ENCODE data around the gene ERRFI1. TPM values are rescaled to one million over a fixed set of nuclear protein-coding genes. Genes with fewer than 3 reads are reported as not detected.
A peak's percentile ranks its signal among the peaks of the same experiment; 100 is the strongest.

ERRFI1 gene
- total RNA-seq, 4 donors from 2014 or later: 26.4 to 96.8 (median 61.2) TPM

DNA sequence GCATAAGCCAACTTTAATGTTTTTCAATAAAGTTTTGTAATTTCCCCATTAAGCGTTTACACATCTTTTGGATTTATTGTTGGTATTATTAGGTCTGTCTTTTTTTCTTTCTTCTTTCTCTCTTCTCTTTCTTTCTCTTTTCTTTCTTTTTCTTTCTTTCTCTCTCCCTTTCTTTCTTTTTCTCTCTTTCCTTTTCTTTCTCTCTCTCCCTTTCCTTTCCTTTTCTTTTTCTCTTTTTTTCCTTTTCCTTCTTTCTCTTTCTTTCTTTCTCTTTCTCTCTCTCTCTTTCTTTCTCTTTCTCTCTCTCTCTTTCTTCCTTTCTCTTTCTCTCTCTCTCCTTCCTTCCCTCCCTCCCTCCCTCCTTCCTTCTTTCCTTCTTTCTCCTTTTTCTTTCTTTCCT, 31.3 kb downstream of the ERRFI1 start:
- Histone ChIP-seq H3K36me3 (no peaks in the 10 kb centered on the region), H3K4me1 (no peaks in the 10 kb centered on the region), H3K9me3 (no peaks in the 10 kb centered on the region), H3K27ac (no peak overlapping the region), H3K27me3 (no peaks in the 10 kb centered on the region), H3K4me3 (no peak overlapping the region)
- no peak for DNase-seq
- TF ChIP-seq POLR2A (IDR thresholded peaks at IDR 0.05): no peak
- TF ChIP-seq CTCF (IDR thresholded peaks at IDR 0.05): no peak

DNA sequence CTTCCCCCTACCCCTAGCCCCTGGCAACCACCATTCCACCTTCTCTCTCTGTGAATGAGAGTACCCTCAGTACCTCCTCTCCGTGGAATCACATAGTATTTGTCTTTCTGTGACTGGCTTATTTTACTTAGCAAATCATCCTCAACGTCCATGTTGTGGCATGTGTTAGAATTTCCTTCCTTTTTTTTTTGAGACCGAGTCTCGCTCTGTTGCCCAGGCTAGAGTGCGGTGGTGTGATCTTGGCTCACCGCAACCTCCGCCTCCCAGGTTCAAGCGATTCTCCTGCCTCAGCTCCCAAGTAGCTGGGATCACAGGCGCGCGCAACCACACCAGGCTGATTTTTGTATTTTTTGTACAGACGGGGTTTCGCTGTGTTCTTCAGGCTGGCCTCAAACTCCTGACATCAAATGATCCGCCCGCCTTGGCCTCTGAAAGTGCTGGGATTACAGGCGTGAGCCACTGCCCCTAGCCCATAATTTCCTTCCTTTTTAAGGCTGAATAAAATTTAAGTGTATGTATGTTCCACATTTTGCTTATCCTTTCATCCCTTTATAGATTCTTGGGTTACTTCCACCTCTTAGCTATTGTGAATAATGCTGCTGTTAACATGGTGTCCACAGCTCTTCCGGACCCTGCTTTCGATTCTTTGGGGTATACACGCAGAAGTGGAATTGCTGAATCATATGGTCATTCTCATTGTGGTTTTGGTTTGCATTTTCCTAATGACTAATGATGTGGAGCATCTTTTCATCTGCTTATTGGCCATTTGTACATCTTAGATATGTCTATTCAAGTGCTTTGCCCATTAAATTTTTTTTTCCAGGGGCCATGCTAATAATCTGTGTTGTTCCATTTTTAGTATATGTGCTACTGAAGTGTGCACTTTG, 32.3 kb downstream of the ERRFI1 start:
- no peak for DNase-seq
- no peak for TF ChIP-seq POLR2A (IDR thresholded peaks at IDR 0.05)
- no peaks in the 10 kb centered on the region for H3K9me3 ChIP-seq
- H3K4me1 ChIP-seq: no peaks in the 10 kb centered on the region
- no peak overlapping the region for H3K27ac ChIP-seq
- H3K36me3 ChIP-seq: no peaks in the 10 kb centered on the region
- peak overlapping the region in 1 of 4 donors; percentile 7 for H3K4me3 ChIP-seq
- H3K27me3 ChIP-seq: no peaks in the 10 kb centered on the region

DNA sequence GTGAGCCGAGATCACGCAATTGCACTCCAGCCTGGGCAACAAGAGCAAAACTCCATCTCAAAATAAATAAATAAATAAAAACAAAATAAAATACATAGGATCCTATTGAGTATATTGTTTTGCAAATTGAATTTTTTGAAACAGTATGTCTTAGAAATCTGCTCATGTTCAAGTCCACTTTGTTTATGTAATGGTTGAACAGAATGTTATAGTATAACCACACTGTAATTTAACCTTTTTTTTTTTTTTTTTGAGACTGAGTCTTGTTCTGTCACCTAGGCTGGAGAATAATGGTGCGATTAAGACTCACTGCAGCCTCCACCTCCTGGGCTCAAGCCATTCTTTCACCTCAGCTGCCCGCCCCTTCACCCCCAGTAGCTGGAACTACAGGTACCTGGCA, 33.2 kb downstream of the ERRFI1 start:
- no peaks in the 10 kb centered on the region for H3K27me3 ChIP-seq
- H3K27ac ChIP-seq: no peak overlapping the region

GRCh38 chr1:7991504-7992440, 34.3 kb downstream of the ERRFI1 start:
- DNase-seq: no peak
- Histone ChIP-seq H3K36me3 (peaks cover 0 to 7% (median 0%) of the 10 kb centered on the region in 3 donors), H3K27me3 (no peaks in the 10 kb centered on the region), H3K9me3 (no peaks in the 10 kb centered on the region), H3K27ac (no peak overlapping the region), H3K4me3 (no peak overlapping the region), H3K4me1 (no peaks in the 10 kb centered on the region)
- TF ChIP-seq POLR2A (IDR thresholded peaks at IDR 0.05) (no peak), CTCF (IDR thresholded peaks at IDR 0.05) (no peak)

More for the DNA sequence above, 33.2 kb downstream of the ERRFI1 start:
- TF ChIP-seq POLR2A (IDR thresholded peaks at IDR 0.05): no peak
- TF ChIP-seq CTCF (IDR thresholded peaks at IDR 0.05): no peak
- H3K9me3 ChIP-seq: no peaks in the 10 kb centered on the region
- peaks cover 0 to under 1% (median 0%) of the 10 kb centered on the region in 3 donors for H3K36me3 ChIP-seq
- H3K4me1 ChIP-seq: no peaks in the 10 kb centered on the region
- no peak for DNase-seq
- no peak overlapping the region for H3K4me3 ChIP-seq

GRCh38 chr1:7989762-7990428, 36.2 kb downstream of the ERRFI1 start:
- H3K27ac ChIP-seq: no peak overlapping the region
- no peak for TF ChIP-seq CTCF (IDR thresholded peaks at IDR 0.05)
- TF ChIP-seq POLR2A (IDR thresholded peaks at IDR 0.05): no peak

More at GRCh38 chr1:7989762-7990428, 36.2 kb downstream of the ERRFI1 start:
- Histone ChIP-seq H3K4me3 (no peak overlapping the region), H3K9me3 (no peaks in the 10 kb centered on the region), H3K27me3 (no peaks in the 10 kb centered on the region), H3K4me1 (no peaks in the 10 kb centered on the region), H3K36me3 (peaks cover 0 to 24% (median 0%) of the 10 kb centered on the region in 3 donors)
- no peak for DNase-seq
